ENCODE data around the gene FOLR3. TPM values are rescaled to one million over a fixed set of nuclear protein-coding genes. Genes with fewer than 3 reads are reported as not detected.
A peak's percentile ranks its signal among the peaks of the same experiment; 100 is the strongest.
"Not testable (repeated sequence)": the region's sequence is repeated elsewhere in the genome, so short reads cannot be mapped to it uniquely, and the experiment has no call there.

Gene FOLR3
- total RNA-seq, 6 experiments from 2014 or later, result 9.1 to 13.7 (median 10.9) TPM

DNA sequence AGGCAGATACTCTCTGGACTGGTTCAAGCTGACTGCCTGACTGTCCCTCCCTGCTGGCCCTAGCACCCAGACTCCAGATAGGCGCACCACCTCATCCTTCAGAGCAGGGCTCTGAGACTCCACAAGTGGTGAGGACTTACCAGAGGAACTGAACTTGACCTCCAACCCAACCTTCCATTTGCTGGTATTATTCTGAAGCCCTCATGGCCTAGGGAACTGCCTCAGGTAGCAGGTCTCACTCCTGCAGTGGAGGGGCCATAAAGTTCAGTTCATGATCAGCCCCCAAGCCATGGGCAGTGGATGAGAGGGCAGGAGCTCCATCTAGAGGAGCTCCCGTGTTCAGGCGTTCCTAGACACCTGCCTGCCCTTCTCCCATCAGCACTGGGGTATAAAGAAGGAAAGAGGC is 46.0 kb downstream of the FOLR3 start:
- peak overlapping the region; percentile 74 for H3K27ac Mint-ChIP-seq
- H3K36me3 Mint-ChIP-seq (ENCODE audit: low read depth); H3K27me3 Mint-ChIP-seq (ENCODE audit: insufficient read depth); H3K9me3 Mint-ChIP-seq; H3K4me3 Mint-ChIP-seq: not testable (repeated sequence)
- peaks cover 43% of the 10 kb centered on the region for H3K4me1 Mint-ChIP-seq (ENCODE audit: low read depth)
- peak; percentile 60 for TF ChIP-seq CTCF (IDR thresholded peaks at IDR 0.05)
- peak; percentile 7 for DNase-seq

GRCh38 chr11:72188267-72188666 is 52.7 kb downstream of the FOLR3 start:
- Mint-ChIP-seq H3K4me3 (no peak overlapping the region), H3K4me1 (ENCODE audit: low read depth) (peaks cover 9% of the 10 kb centered on the region), H3K27ac (no peak overlapping the region), H3K9me3 (no peaks in the 10 kb centered on the region), H3K27me3 (ENCODE audit: insufficient read depth) (no peaks in the 10 kb centered on the region; the same call in 1 of the 2 replicates), H3K36me3 (ENCODE audit: low read depth) (no peaks in the 10 kb centered on the region)
- no peak for DNase-seq
- no peak for TF ChIP-seq CTCF (IDR thresholded peaks at IDR 0.05)

Other genes starting within 250 kb of the FOLR3 start
- 1 to 10 TPM; 2.3 to 4.0 (median 3.4) TPM for gene XNDC1N, start 207.1 kb upstream of the FOLR3 start, total RNA-seq (2021; fragmentation: NEBNext Ultra II Directional; extraction: Animal tissue kit (Norgen Biotek cat#: 25700))
- 10 to 100 TPM; 36.7 to 41.6 (median 38.7) TPM for gene RNF121, start 206.7 kb upstream of the FOLR3 start, total RNA-seq (2021; fragmentation: NEBNext Ultra II Directional; extraction: Animal tissue kit (Norgen Biotek cat#: 25700))
- gene IL18BP, start 136.8 kb upstream of the FOLR3 start, total RNA-seq (2021; fragmentation: NEBNext Ultra II Directional; extraction: Animal tissue kit (Norgen Biotek cat#: 25700)), result 1 to 10 TPM; 1.5 to 2.3 (median 1.8) TPM
- 100 to 1,000 TPM; 127 to 148 (median 137) TPM for gene NUMA1, start 55.2 kb upstream of the FOLR3 start, total RNA-seq (2021; fragmentation: NEBNext Ultra II Directional; extraction: Animal tissue kit (Norgen Biotek cat#: 25700))
- 10 to 100 TPM in 1 of 6 experiments, 1 to 10 TPM in 5; 7.4 to 12.4 (median 8.5) TPM for gene LRRC51, start 54.9 kb upstream of the FOLR3 start, total RNA-seq (2021; fragmentation: NEBNext Ultra II Directional; extraction: Animal tissue kit (Norgen Biotek cat#: 25700))
- 100 to 1,000 TPM; 131 to 170 (median 145) TPM for gene LAMTOR1, start 32.4 kb upstream of the FOLR3 start, total RNA-seq (2021; fragmentation: NEBNext Ultra II Directional; extraction: Animal tissue kit (Norgen Biotek cat#: 25700))
- not detected for gene TOMT, start 29.8 kb upstream of the FOLR3 start, total RNA-seq (2021; fragmentation: NEBNext Ultra II Directional; extraction: Animal tissue kit (Norgen Biotek cat#: 25700))
- gene ANAPC15, start 23.0 kb upstream of the FOLR3 start, total RNA-seq (2021; fragmentation: NEBNext Ultra II Directional; extraction: Animal tissue kit (Norgen Biotek cat#: 25700)), result 100 to 1,000 TPM in 3 of 6 experiments, 10 to 100 TPM in 3; 83.0 to 119 (median 95.8) TPM
- gene FOLR1, start 56.4 kb downstream of the FOLR3 start, total RNA-seq (2021; fragmentation: NEBNext Ultra II Directional; extraction: Animal tissue kit (Norgen Biotek cat#: 25700)), result under 1 TPM in 4 of 6 experiments, not detected in 2; 0.20 to 0.48 (median 0.38) TPM
- gene FOLR2, start 81.1 kb downstream of the FOLR3 start, total RNA-seq (2021; fragmentation: NEBNext Ultra II Directional; extraction: Animal tissue kit (Norgen Biotek cat#: 25700)), result not detected
- gene INPPL1, start 89.0 kb downstream of the FOLR3 start, total RNA-seq (2021; fragmentation: NEBNext Ultra II Directional; extraction: Animal tissue kit (Norgen Biotek cat#: 25700)), result 100 to 1,000 TPM; 181 to 228 (median 212) TPM
- gene PHOX2A, start 108.5 kb downstream of the FOLR3 start, total RNA-seq (2021; fragmentation: NEBNext Ultra II Directional; extraction: Animal tissue kit (Norgen Biotek cat#: 25700)), result not detected